ENCODE measurements around the gene TRAF3IP3. TPM values are rescaled to one million over a fixed set of nuclear protein-coding genes. Genes with fewer than 3 reads are reported as not detected.

Gene TRAF3IP3
- total and polyA plus RNA-seq, 12 donors, result 0.45 to 8.0 (median 0.77) TPM

DNA sequence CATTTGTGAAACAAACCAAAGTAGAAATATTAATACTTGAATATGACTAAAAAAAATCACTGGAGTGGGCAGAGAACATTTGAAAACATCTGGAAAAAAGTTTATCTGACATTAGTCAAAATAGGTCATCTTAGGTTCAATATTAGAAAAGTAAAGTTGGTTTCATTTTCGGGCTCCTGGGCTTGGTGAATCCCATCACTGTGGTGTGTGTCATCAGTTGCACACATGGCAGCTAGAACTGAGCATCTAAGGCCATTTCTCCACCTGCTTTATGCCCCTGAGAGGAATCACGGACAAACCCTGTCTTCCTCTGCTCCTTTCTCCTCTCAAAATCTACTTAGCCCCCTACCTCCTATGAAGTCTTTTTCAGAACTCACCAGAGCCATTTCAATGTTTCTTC is 45.8 kb upstream of the TRAF3IP3 start:
- Histone ChIP-seq H3K9me3 (no peaks in the 10 kb centered on the region), H3K4me3 (no peak overlapping the region), H3K27ac (no peak overlapping the region), H3K36me3 (no peaks in the 10 kb centered on the region), H3K27me3 (no peaks in the 10 kb centered on the region), H3K4me1 (peaks cover 0 to 6% (median 0%) of the 10 kb centered on the region in 9 donors)
- TF ChIP-seq, protein P1, sequence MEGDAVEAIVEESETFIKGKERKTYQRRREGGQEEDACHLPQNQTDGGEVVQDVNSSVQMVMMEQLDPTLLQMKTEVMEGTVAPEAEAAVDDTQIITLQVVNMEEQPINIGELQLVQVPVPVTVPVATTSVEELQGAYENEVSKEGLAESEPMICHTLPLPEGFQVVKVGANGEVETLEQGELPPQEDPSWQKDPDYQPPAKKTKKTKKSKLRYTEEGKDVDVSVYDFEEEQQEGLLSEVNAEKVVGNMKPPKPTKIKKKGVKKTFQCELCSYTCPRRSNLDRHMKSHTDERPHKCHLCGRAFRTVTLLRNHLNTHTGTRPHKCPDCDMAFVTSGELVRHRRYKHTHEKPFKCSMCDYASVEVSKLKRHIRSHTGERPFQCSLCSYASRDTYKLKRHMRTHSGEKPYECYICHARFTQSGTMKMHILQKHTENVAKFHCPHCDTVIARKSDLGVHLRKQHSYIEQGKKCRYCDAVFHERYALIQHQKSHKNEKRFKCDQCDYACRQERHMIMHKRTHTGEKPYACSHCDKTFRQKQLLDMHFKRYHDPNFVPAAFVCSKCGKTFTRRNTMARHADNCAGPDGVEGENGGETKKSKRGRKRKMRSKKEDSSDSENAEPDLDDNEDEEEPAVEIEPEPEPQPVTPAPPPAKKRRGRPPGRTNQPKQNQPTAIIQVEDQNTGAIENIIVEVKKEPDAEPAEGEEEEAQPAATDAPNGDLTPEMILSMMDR (IDR thresholded peaks at IDR 0.05), result no peak
- no peak for DNase-seq
- intact Hi-C loops (cut with DNase I), result no loop called here
- ATAC-seq, result no peak
- WGBS, 2 donors, result 70 to 81% methylated on average over 2 of the region's 2 CpGs

DNA sequence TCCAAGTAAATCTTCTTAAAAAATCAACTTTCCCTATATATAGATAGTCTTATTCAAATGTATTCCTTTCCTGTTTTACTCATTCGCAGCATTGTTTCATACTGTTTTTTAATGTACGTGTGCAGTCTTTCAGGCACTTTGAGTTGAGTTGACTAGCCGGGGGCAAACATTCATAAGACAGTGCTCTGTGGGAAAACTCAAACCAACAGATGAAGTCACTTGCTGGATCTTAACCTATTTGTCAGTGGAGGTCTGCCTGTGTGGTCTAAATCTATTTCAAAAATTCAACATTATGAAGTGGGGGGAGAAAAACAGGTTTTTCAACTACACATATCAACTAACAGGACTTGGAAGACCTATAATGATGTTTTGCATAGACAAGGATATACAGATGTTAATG is 45.0 kb upstream of the TRAF3IP3 start:
- 94 to 96% methylated on average over 3 of the region's 3 CpGs for WGBS, 2 donors

DNA sequence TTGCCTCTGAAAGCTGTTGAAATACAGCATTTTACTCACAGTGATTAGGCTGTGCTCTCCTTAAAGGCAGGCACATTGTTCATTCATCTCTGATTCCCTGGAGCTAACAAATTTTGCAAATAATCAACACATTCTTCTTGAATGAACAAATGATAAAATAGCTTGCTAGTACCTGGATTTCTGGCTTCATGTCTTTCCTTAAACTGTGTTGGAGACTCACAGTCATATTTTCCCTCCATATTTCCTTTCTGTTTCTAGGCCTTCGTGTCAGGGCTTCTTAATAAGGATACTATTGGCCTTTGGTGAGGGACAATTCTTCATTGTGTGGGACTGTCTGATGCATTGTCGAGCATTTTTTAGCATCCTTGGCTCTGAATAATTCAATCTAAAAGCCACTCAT is 41.5 kb upstream of the TRAF3IP3 start:
- Histone ChIP-seq H3K4me3 (no peak overlapping the region), H3K4me1 (peaks cover 0 to 9% (median 0%) of the 10 kb centered on the region in 9 donors), H3K36me3 (no peaks in the 10 kb centered on the region), H3K9me3 (no peaks in the 10 kb centered on the region), H3K27ac (no peak overlapping the region), H3K27me3 (no peaks in the 10 kb centered on the region)
- DNase-seq (no peak), ATAC-seq (no peak)
- TF ChIP-seq, protein P1 (IDR thresholded peaks at IDR 0.05), result no peak
- 93 to 98% methylated on average over 2 of the region's 2 CpGs for WGBS, 2 donors
- intact Hi-C loops (cut with DNase I), result no loop called here

More for the DNA sequence above, 45.0 kb upstream of the TRAF3IP3 start:
- Histone ChIP-seq H3K9me3 (no peaks in the 10 kb centered on the region), H3K27ac (no peak overlapping the region), H3K4me3 (no peak overlapping the region), H3K36me3 (no peaks in the 10 kb centered on the region), H3K27me3 (no peaks in the 10 kb centered on the region), H3K4me1 (peaks cover 0 to 1% (median 0%) of the 10 kb centered on the region in 9 donors)
- intact Hi-C loops (cut with DNase I), result no loop called here
- ATAC-seq, result no peak
- TF ChIP-seq, protein P1 (IDR thresholded peaks at IDR 0.05), result no peak
- DNase-seq, result no peak

DNA sequence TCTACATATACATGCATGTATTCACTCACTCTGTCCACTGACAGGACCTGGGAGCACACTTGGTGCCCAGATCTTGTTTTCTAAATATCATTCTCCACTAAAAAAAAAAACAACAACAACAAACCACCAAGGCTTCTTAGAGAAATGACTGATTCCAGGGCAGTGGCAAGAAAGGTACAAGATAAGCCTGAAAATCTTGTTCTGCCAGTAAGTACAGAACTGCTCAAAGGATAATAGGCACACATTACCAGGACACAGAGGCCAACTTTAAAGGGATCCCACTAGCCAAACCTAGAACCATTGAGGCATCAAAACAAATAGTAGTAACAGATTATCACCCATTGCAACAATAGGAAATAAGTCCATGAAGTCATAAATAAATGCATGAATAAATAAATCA is 40.5 kb upstream of the TRAF3IP3 start:
- no peaks in the 10 kb centered on the region for H3K36me3 ChIP-seq
- no peak overlapping the region for H3K27ac ChIP-seq
- intact Hi-C loops (cut with DNase I), result loop anchor here in 1 of 10 donors (5.0 kb wide), 1 partner anchor 1393 kb away; no protein-coding TSS in a partner anchor
- ATAC-seq, result no peak
- TF ChIP-seq, protein P1 (IDR thresholded peaks at IDR 0.05), result no peak
- DNase-seq, result no peak
- peaks cover 0 to 15% (median 0%) of the 10 kb centered on the region in 9 donors for H3K4me1 ChIP-seq
- H3K4me3 ChIP-seq, result no peak overlapping the region
- no peaks in the 10 kb centered on the region for H3K27me3 ChIP-seq
- no peaks in the 10 kb centered on the region for H3K9me3 ChIP-seq

Measured in heart right ventricle (tissue), 16 donors.